Ovary (tissue), 3 donors: ENCODE data around the gene TRIP4.

Experiments
- POLR2A ChIP-seq: fragments of 450-650 bp; IDR thresholded peaks from one replicate; pipeline ENCODE4 v1.6.1; 2017; ENCODE audit warnings: antibody characterized with exemption, mild to moderate bottlenecking, moderate library complexity
- TF ChIP-seq, protein P1 (sequence below), 3 donors: fragments of 450-650 bp in 2 of 3; fragments of 200-600 bp in 1 of 3; IDR thresholded peaks; one replicate each; pipeline versions ENCODE4 v1.5.1 to v1.8.0; 2016 to 2022; ENCODE audit warnings: antibody characterized with exemption in 3 of 3, mild to moderate bottlenecking in 1 of 3
- donor health status: DM: no; HTN: no; CAD: no.

GRCh38 chr15:64443747-64444621 lies 56.3 kb downstream of the TRIP4 start:
- TF ChIP-seq, protein P1, sequence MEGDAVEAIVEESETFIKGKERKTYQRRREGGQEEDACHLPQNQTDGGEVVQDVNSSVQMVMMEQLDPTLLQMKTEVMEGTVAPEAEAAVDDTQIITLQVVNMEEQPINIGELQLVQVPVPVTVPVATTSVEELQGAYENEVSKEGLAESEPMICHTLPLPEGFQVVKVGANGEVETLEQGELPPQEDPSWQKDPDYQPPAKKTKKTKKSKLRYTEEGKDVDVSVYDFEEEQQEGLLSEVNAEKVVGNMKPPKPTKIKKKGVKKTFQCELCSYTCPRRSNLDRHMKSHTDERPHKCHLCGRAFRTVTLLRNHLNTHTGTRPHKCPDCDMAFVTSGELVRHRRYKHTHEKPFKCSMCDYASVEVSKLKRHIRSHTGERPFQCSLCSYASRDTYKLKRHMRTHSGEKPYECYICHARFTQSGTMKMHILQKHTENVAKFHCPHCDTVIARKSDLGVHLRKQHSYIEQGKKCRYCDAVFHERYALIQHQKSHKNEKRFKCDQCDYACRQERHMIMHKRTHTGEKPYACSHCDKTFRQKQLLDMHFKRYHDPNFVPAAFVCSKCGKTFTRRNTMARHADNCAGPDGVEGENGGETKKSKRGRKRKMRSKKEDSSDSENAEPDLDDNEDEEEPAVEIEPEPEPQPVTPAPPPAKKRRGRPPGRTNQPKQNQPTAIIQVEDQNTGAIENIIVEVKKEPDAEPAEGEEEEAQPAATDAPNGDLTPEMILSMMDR (IDR thresholded peaks at IDR 0.05) = no peak
- TF ChIP-seq POLR2A = no peak
